Heart left ventricle (tissue), 16 donors: ENCODE results near the gene FKBP11. TPM values are rescaled to one million over a fixed set of nuclear protein-coding genes. Genes with fewer than 3 reads are reported as not detected.
"Not testable (repeated sequence)": the region's sequence is repeated elsewhere in the genome, so short reads cannot be mapped to it uniquely, and the experiment has no call there.

Experiments used
- ATAC-seq, 4 donors: fragments of 200-7000 bp; cut with Tn5 transposase; one replicate each; pipeline ENCODE4 v1.9.1; 2020 to 2022; ENCODE audit warnings: moderate library complexity in 4 of 4, mild to moderate bottlenecking in 3 of 4, moderate number of reproducible peaks in 1 of 4
- DNase-seq, 5 donors: peaks; one replicate each; pipeline ENCODE4 v3.0.0-alpha.2; 2020
- H3K27ac ChIP-seq, 12 donors: fragments of 200-600 bp; sonication (generic) in 4 of 12; one replicate each; pipeline versions ENCODE4 v1.5.0 to v1.8.0; 2016 to 2022; ENCODE audit warnings: mild to moderate bottlenecking in 2 of 12
- H3K27me3 ChIP-seq, 9 donors: fragments of 200-600 bp; sonication (generic) in 2 of 9; one replicate each; pipeline versions ENCODE4 v1.5.1 to v1.8.0; 2016 to 2022; ENCODE audit warnings: mild to moderate bottlenecking in 3 of 9
- H3K36me3 ChIP-seq, 9 donors: fragments of 200-600 bp; sonication (generic) in 2 of 9; one replicate each; pipeline versions ENCODE4 v1.5.0 to v1.8.0; 2018 to 2022; ENCODE audit warnings: mild to moderate bottlenecking in 2 of 9
- H3K4me1 ChIP-seq, 12 donors: fragments of 200-600 bp; sonication (generic) in 4 of 12; one replicate each; pipeline versions ENCODE4 v1.5.0 to v1.8.0; 2016 to 2022; ENCODE audit warnings: mild to moderate bottlenecking in 3 of 12
- H3K4me3 ChIP-seq, 12 donors: fragments of 200-600 bp; sonication (generic) in 4 of 12; one replicate each; pipeline versions ENCODE4 v1.5.0 to v1.8.0; 2017 to 2022; ENCODE audit warnings: mild to moderate bottlenecking in 9 of 12, moderate library complexity in 4 of 12
- H3K9me3 ChIP-seq, 12 donors: fragments of 200-600 bp; sonication (generic) in 4 of 12; one replicate each; pipeline versions ENCODE4 v1.5.0 to v1.8.0; 2016 to 2022; ENCODE audit warnings: mild to moderate bottlenecking in 1 of 12
- CTCF ChIP-seq, 12 donors: fragments of 200-600 bp; sonication (generic) in 4 of 12; IDR thresholded peaks; one replicate each; pipeline versions ENCODE4 v1.5.0 to v1.8.0; 2018 to 2022; ENCODE audit warnings: antibody characterized with exemption in 12 of 12, mild to moderate bottlenecking in 5 of 12
- POLR2A ChIP-seq, 2 donors: fragments of 450-650 bp; IDR thresholded peaks; one replicate each; pipeline ENCODE4 v1.6.1; 2017; ENCODE audit warnings: antibody characterized with exemption in 2 of 2, mild to moderate bottlenecking in 2 of 2, moderate library complexity in 2 of 2
- WGBS, 4 donors: extraction: QIAGEN DNeasy Blood & Tissue Kit in 2 of 4; methylation state at CpG; one replicate each; pipeline versions ENCODE4 v1.1.5 to v1.1.7; 2013 to 2018; 5-methylcytosine and 5-hydroxymethylcytosine counted together
- intact Hi-C, 10 donors: fragments of 100-400 bp; cut with DNase I; formaldehyde crosslinking; loops; one replicate each; pipeline versions ENCODE4 v1.11.1 to v1.14.2; 2022
- polyA plus RNA-seq, 2 donors: library from polyadenylated mRNA; stranded (reverse); fragments of 200-250 nt; gene quantifications; one replicate each; pipeline ENCODE4 v1.2.3, GENCODE V29; 2013
- total RNA-seq, 9 donors: library from RNA; depleted of rRNA in 2 of 9; stranded (reverse); fragments of >200 nt in 2 of 9; fragmentation: NEBNext Ultra II Directional in 3 of 9; extraction: Animal tissue kit (Norgen Biotek cat#: 25700) in 3 of 9; gene quantifications; one replicate each; pipeline versions ENCODE4 v1.1.0 to v1.2.4, GENCODE V29; 2016 to 2023
- donor health status: ischemic (EF 13 %, LVEDD 7.1; RV severe dilation, severe dysfunction).
- donor health status: healthy with polysubstance abuse.
- donor health status: DM: no; HTN: yes; CAD: no.
- donor health status: DM: no; HTN: no; CAD: no.
- donor health status: ischemic (EF 25% LVEDD 6.9; RV normal size, moderate dysfunction).
- donor health status: ischemic (EF 25% LVEDD 5.7; RV mildly dilated, moderate dysfunction).
- donor health status: healthy.
- donor health status: DM: yes; HTN: yes; CAD: no.
- donor health status: ischemic (EF 35%, LVEDD 5.7; RV mildly dilated, moderate dysfunction).
- donor health status: nonischemic (EF 11% LVEDD 7.7; RV severe dilation, severe dysfunction).
- donor health status: DM: yes; HTN: yes; CAD: no.
- donor health status: PGD.
- donor health status: ischemic (EF 29% LVEDD 5.4; RV normal size, mild dysfunction).
- donor health status: nonischemic (EF 23%, LVEDD 6.1; RV moderate dilation, normal function).

Gene FKBP11
- total and polyA plus RNA-seq, 11 donors, result 1.6 to 28.1 (median 5.5) TPM

- Histone ChIP-seq H3K27me3 (peaks cover 0 to 7% (median 0%) of the 10 kb centered on the region in 9 donors), H3K27ac (no peak overlapping the region), H3K9me3 (no peaks in the 10 kb centered on the region), H3K4me1 (peaks cover 0 to under 1% (median 0%) of the 10 kb centered on the region in 12 donors), H3K4me3 (no peak overlapping the region), H3K36me3 (no peaks in the 10 kb centered on the region)
- no peak for DNase-seq
- intact Hi-C loops, result no loop called here
- WGBS, 4 donors, result 61 to 83% (median 68%) methylated on average over 4 of the region's 4 CpGs
- TF ChIP-seq POLR2A (IDR thresholded peaks at IDR 0.05) (no peak), CTCF (IDR thresholded peaks at IDR 0.05) (no peak)
- no peak for ATAC-seq
Measured at GRCh38 chr12:48875944-48876515, 49.3 kb downstream of the FKBP11 start.

DNA sequence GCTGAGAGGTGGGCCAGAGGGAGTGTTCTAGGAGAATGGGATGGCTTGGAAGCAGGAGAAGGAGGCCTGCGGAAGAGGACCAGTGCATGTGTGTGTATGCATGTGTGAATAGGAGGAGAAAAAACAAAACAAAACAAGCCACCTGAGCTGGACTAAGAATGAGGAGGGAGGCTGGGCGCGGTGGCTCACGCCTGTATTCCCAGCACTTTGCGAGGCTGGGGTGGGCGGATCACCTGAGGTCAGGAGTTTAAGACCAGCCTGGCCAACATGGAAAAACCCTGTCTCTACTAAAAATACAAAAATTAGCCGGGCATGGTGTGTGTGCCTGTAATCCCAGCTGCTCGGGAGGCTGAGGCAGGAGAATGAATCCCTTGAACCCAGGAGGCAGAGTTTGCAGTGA is 51.8 kb downstream of the FKBP11 start:
- H3K27me3 ChIP-seq, intact Hi-C loops, H3K9me3 ChIP-seq, H3K36me3 ChIP-seq, H3K27ac ChIP-seq, DNase-seq, ATAC-seq, H3K4me3 ChIP-seq, H3K4me1 ChIP-seq: not testable (repeated sequence)
- WGBS, 4 donors, result 91 to 94% (median 91%) methylated on average over 8 of the region's 8 CpGs

GRCh38 chr12:48873096-48873495 is 52.2 kb downstream of the FKBP11 start:
- 86 to 90% (median 88%) methylated on average over 4 of the region's 4 CpGs for WGBS, 4 donors
- TF ChIP-seq CTCF (IDR thresholded peaks at IDR 0.05) (no peak), POLR2A (IDR thresholded peaks at IDR 0.05) (no peak)

More at GRCh38 chr12:48873096-48873495, 52.2 kb downstream of the FKBP11 start:
- intact Hi-C loops, result no loop called here
- no peaks in the 10 kb centered on the region for H3K36me3 ChIP-seq
- DNase-seq, result no peak
- H3K4me1 ChIP-seq, result no peaks in the 10 kb centered on the region
- H3K9me3 ChIP-seq, result no peaks in the 10 kb centered on the region
- H3K4me3 ChIP-seq, result no peak overlapping the region
- no peaks in the 10 kb centered on the region for H3K27me3 ChIP-seq
- ATAC-seq, result no peak
- no peak overlapping the region for H3K27ac ChIP-seq

Other genes with a start within 250 kb of the FKBP11 start
- 10 to 100 TPM; 20.1 to 34.4 (median 24.0) TPM for gene KANSL2, start 243.3 kb downstream of the FKBP11 start, total RNA-seq
- gene KANSL2, start 243.3 kb downstream of the FKBP11 start, polyA plus RNA-seq, result 10 to 100 TPM; 22.1 to 35.6 TPM
- 10 to 100 TPM; 11.0 to 29.7 (median 18.1) TPM for gene CCNT1, start 208.8 kb downstream of the FKBP11 start, total RNA-seq
- 1 to 10 TPM; 2.4 to 5.4 TPM for gene CCNT1, start 208.8 kb downstream of the FKBP11 start, polyA plus RNA-seq
- 100 to 1,000 TPM in 8 of 9 donors, 10 to 100 TPM in 1; 88.4 to 145 (median 106) TPM for gene ADCY6, start 136.4 kb downstream of the FKBP11 start, total RNA-seq
- 10 to 100 TPM; 60.6 to 87.7 TPM for gene ADCY6, start 136.4 kb downstream of the FKBP11 start, polyA plus RNA-seq
- 10 to 100 TPM in 1 of 9 donors, 1 to 10 TPM in 8; 3.2 to 11.2 (median 5.3) TPM for gene CACNB3, start 107.0 kb downstream of the FKBP11 start, total RNA-seq
- 1 to 10 TPM; 4.4 to 5.7 TPM for gene CACNB3, start 107.0 kb downstream of the FKBP11 start, polyA plus RNA-seq
- gene DDX23, start 73.3 kb downstream of the FKBP11 start, total RNA-seq, result 10 to 100 TPM; 25.3 to 51.2 (median 35.8) TPM
- 10 to 100 TPM; 16.8 to 43.2 TPM for gene DDX23, start 73.3 kb downstream of the FKBP11 start, polyA plus RNA-seq
- 1 to 10 TPM in 2 of 9 donors, under 1 TPM in 5, not detected in 2; 0.35 to 1.5 (median 0.60) TPM for gene RND1, start 59.6 kb downstream of the FKBP11 start, total RNA-seq
- gene RND1, start 59.6 kb downstream of the FKBP11 start, polyA plus RNA-seq, result under 1 TPM; 0.53 to 0.95 TPM
- 100 to 1,000 TPM in 1 of 9 donors, 10 to 100 TPM in 8; 35.8 to 130 (median 54.0) TPM for gene ARF3, start 32.0 kb upstream of the FKBP11 start, total RNA-seq
- 10 to 100 TPM; 40.1 to 61.5 TPM for gene ARF3, start 32.0 kb upstream of the FKBP11 start, polyA plus RNA-seq
- gene WNT10B, start 46.2 kb upstream of the FKBP11 start, total RNA-seq, result 1 to 10 TPM in 1 of 9 donors, under 1 TPM in 7, not detected in 1; 0.12 to 1.3 (median 0.22) TPM
- gene WNT10B, start 46.2 kb upstream of the FKBP11 start, polyA plus RNA-seq, result under 1 TPM; 0.08 to 0.28 TPM
- gene WNT1, start 52.8 kb upstream of the FKBP11 start, total RNA-seq, result under 1 TPM in 1 of 9 donors, not detected in 8; 0.29 TPM
- gene WNT1, start 52.8 kb upstream of the FKBP11 start, polyA plus RNA-seq, result not detected
- 1 to 10 TPM in 4 of 9 donors, under 1 TPM in 5; 0.40 to 2.8 (median 0.95) TPM for gene DDN, start 73.9 kb upstream of the FKBP11 start, total RNA-seq
- under 1 TPM; 0.42 to 0.91 TPM for gene DDN, start 73.9 kb upstream of the FKBP11 start, polyA plus RNA-seq
- 100 to 1,000 TPM in 2 of 9 donors, 10 to 100 TPM in 7; 72.0 to 107 (median 98.6) TPM for gene PRKAG1, start 93.3 kb upstream of the FKBP11 start, total RNA-seq
- gene PRKAG1, start 93.3 kb upstream of the FKBP11 start, polyA plus RNA-seq, result 10 to 100 TPM; 91.5 to 93.5 TPM
- gene KMT2D, start 135.3 kb upstream of the FKBP11 start, total RNA-seq, result 10 to 100 TPM; 32.5 to 82.7 (median 55.6) TPM
- 10 to 100 TPM; 38.1 to 47.4 TPM for gene KMT2D, start 135.3 kb upstream of the FKBP11 start, polyA plus RNA-seq
- gene RHEBL1, start 144.5 kb upstream of the FKBP11 start, total RNA-seq, result 1 to 10 TPM in 2 of 9 donors, under 1 TPM in 2, not detected in 5; 0.19 to 2.0 (median 0.72) TPM
- under 1 TPM; 0.37 to 0.50 TPM for gene RHEBL1, start 144.5 kb upstream of the FKBP11 start, polyA plus RNA-seq
- 1 to 10 TPM in 1 of 9 donors, under 1 TPM in 8; 0.34 to 1.5 (median 0.76) TPM for gene DHH, start 169.3 kb upstream of the FKBP11 start, total RNA-seq
- 1 to 10 TPM in 1 of 2 donors, under 1 TPM in 1; 0.38 to 1.0 TPM for gene DHH, start 169.3 kb upstream of the FKBP11 start, polyA plus RNA-seq
- gene LMBR1L, start 185.4 kb upstream of the FKBP11 start, total RNA-seq, result 10 to 100 TPM; 10.4 to 43.5 (median 27.9) TPM
- gene LMBR1L, start 185.4 kb upstream of the FKBP11 start, polyA plus RNA-seq, result 10 to 100 TPM; 17.2 to 23.7 TPM
- gene TUBA1B, start 205.9 kb upstream of the FKBP11 start, total RNA-seq, result 100 to 1,000 TPM; 242 to 966 (median 464) TPM
- gene TUBA1B, start 205.9 kb upstream of the FKBP11 start, polyA plus RNA-seq, result 1,000 to 10,000 TPM in 1 of 2 donors, 100 to 1,000 TPM in 1; 189 to 1,651 TPM